ENCODE measurements around the gene DIS3L2. TPM values are rescaled to one million over a fixed set of nuclear protein-coding genes. Genes with fewer than 3 reads are reported as not detected.

Gene DIS3L2
- total RNA-seq, 6 donors from 2014 or later = 31.2 to 98.5 (median 50.3) TPM

DNA sequence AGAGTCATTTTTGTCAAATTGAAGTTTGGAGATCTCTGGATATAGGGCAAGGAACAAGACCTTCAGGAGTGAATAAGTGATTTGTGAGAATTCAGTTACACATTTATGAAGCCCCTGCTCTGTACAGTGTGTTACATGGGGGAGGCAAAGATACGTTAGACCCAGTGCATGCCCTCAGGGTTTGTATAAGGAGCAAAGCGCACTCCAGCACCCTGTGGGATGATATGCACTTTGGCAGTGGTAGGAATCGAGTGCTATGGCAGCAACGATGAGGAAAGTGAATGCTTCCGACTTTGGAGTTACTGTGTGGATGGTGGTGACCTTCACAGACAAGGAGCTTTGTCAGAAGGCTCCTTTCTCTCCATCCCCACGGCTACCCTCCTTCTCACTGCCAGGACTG is 342.7 kb downstream of the DIS3L2 start:
- ATAC-seq (ENCODE audit: low FRiP score in 2 of 2) (no peak), DNase-seq (no peak)
- TF ChIP-seq POLR2AphosphoS5 (IDR thresholded peaks at IDR 0.05) = no peak
- no peak for TF ChIP-seq EP300 (IDR thresholded peaks at IDR 0.05)
- no peak for TF ChIP-seq POLR2A (IDR thresholded peaks at IDR 0.05)
- no peak for TF ChIP-seq CTCF (IDR thresholded peaks at IDR 0.05)
- Histone ChIP-seq H3K36me3 (peaks cover 0 to 24% (median 7%) of the 10 kb centered on the region in 4 donors), H3K4me1 (no peaks in the 10 kb centered on the region), H3K9me3 (no peaks in the 10 kb centered on the region), H3K27ac (no peak overlapping the region), H3K4me3 (no peak overlapping the region), H3K27me3 (no peaks in the 10 kb centered on the region)
- 89 to 97% methylated on average over 6 of the region's 6 CpGs for WGBS, 2 donors

- Histone ChIP-seq H3K27me3 (no peaks in the 10 kb centered on the region), H3K36me3 (peaks cover 0 to 9% (median 0%) of the 10 kb centered on the region in 4 donors), H3K27ac (no peak overlapping the region), H3K9me3 (no peaks in the 10 kb centered on the region), H3K4me1 (no peaks in the 10 kb centered on the region), H3K4me3 (no peak overlapping the region)
- no peak for DNase-seq
- 96% methylated on average over 7 of the region's 7 CpGs for WGBS, 2 donors
- ATAC-seq (ENCODE audit: low FRiP score in 2 of 2) = no peak
- TF ChIP-seq POLR2A (IDR thresholded peaks at IDR 0.05) (no peak), POLR2AphosphoS5 (IDR thresholded peaks at IDR 0.05) (no peak), CTCF (IDR thresholded peaks at IDR 0.05) (no peak), EP300 (IDR thresholded peaks at IDR 0.05) (no peak)
Measured at GRCh38 chr2:232306741-232307305, 345.3 kb downstream of the DIS3L2 start.

DNA sequence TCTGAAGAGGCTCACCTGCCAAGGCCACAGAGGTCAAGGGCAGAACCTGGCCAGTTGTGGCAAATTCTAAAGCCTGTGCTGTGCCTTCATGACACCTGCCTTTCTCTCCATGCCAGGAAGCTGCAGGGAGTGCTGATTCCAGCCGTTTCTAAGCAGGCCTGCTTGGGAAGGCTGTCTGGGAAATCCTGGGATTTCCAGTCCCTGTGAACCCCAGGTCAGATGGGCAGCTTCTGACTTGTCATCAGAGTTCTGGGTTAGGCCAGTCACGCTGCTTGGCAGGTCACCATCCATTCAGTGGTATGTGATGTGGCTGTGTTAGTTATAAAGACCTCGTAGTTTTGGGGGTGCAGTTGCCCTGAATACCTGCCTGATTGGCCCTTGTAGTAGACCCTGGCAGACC is 346.3 kb downstream of the DIS3L2 start:
- WGBS, 2 donors = 40 to 92% methylated on average over 1 to 3 of the region's 3 CpGs
- H3K9me3 ChIP-seq = peaks cover 0 to 7% (median 0%) of the 10 kb centered on the region in 4 donors
- ATAC-seq (ENCODE audit: low FRiP score in 2 of 2) (no peak), DNase-seq (no peak)
- H3K4me3 ChIP-seq = no peak overlapping the region
- H3K27me3 ChIP-seq = no peaks in the 10 kb centered on the region
- H3K27ac ChIP-seq = no peak overlapping the region
- peaks cover 0 to 9% (median 0%) of the 10 kb centered on the region in 4 donors for H3K36me3 ChIP-seq
- no peaks in the 10 kb centered on the region for H3K4me1 ChIP-seq
- TF ChIP-seq EP300 (IDR thresholded peaks at IDR 0.05) (no peak), CTCF (IDR thresholded peaks at IDR 0.05) (no peak), POLR2A (IDR thresholded peaks at IDR 0.05) (no peak), POLR2AphosphoS5 (IDR thresholded peaks at IDR 0.05) (no peak)

DNA sequence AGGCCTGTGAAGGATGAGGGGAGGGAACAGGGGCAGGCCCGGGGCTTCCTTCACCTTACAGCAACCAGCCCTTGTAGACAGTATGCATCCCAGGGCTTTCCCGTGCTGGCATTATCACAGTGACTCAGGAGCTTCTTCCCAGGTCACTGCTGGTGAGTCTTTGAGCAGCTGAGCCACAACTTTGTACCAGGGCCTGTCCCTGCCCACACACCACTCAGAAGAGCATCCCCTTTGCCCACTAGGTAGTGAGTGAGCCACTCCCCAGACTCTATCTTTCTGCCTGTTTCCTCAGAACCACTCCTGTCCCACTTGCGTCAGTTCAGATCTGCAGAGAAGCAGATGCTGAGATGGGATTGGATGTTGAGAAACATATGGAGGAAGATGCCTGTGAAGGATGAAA is 347.5 kb downstream of the DIS3L2 start:
- TF ChIP-seq POLR2AphosphoS5 (IDR thresholded peaks at IDR 0.05) (no peak), EP300 (IDR thresholded peaks at IDR 0.05) (no peak), POLR2A (IDR thresholded peaks at IDR 0.05) (no peak), CTCF (IDR thresholded peaks at IDR 0.05) (no peak)
- H3K4me1 ChIP-seq = peaks cover 0 to 2% (median under 1%) of the 10 kb centered on the region in 4 donors
- DNase-seq (no peak), ATAC-seq (ENCODE audit: low FRiP score in 2 of 2) (no peak)
- H3K4me3 ChIP-seq = no peak overlapping the region
- no peak overlapping the region for H3K27ac ChIP-seq
- 89 to 92% methylated on average over 2 to 3 of the region's 3 CpGs for whole genome bisulfite sequencing, 2 donors
- H3K27me3 ChIP-seq = no peaks in the 10 kb centered on the region
- peaks cover 0 to 2% (median 0%) of the 10 kb centered on the region in 4 donors for H3K36me3 ChIP-seq
- H3K9me3 ChIP-seq = peaks cover 0 to 8% (median 0%) of the 10 kb centered on the region in 4 donors

- H3K36me3 ChIP-seq = no peaks in the 10 kb centered on the region
- H3K27me3 ChIP-seq = no peaks in the 10 kb centered on the region
- DNase-seq (no peak), ATAC-seq (ENCODE audit: low FRiP score in 2 of 2) (no peak)
- H3K27ac ChIP-seq = no peak overlapping the region
- WGBS, 2 donors = 87 to 92% methylated on average over 3 to 4 of the region's 4 CpGs
- no peak for TF ChIP-seq CTCF (IDR thresholded peaks at IDR 0.05)
- H3K4me1 ChIP-seq = peaks cover 2 to 8% (median 6%) of the 10 kb centered on the region in 4 donors
- H3K9me3 ChIP-seq = peaks cover 0 to 8% (median 0%) of the 10 kb centered on the region in 4 donors
- H3K4me3 ChIP-seq = no peak overlapping the region
Measured at GRCh38 chr2:232309592-232309991, 348.1 kb downstream of the DIS3L2 start.
